GM06990 (cell line): ENCODE data around the gene PLEKHA1.

ENCODE experiments used
- DNase-seq: peaks from one replicate; pipeline ENCODE4 v3.0.0-alpha.2; 2011; ENCODE audit not compliant: insufficient read length; ENCODE audit errors: extremely low read depth
- H3K27me3 ChIP-seq: replicated peaks from 2 replicates; pipeline ENCODE4 v1.6.0; 2011; ENCODE audit warnings: low read length; ENCODE audit not compliant: control insufficient read depth, insufficient read depth
- H3K36me3 ChIP-seq: 2 replicates; pipeline ENCODE4 v1.5.1; 2011; ENCODE audit warnings: low read length; ENCODE audit not compliant: control insufficient read depth, insufficient read depth
- H3K4me3 ChIP-seq: replicated peaks from 2 replicates; pipeline ENCODE4 v1.5.1; 2011; ENCODE audit warnings: low read depth, mild to moderate bottlenecking, control low read depth, low read length
- CTCF ChIP-seq: IDR thresholded peaks from 2 replicates; pipeline ENCODE4 v1.5.1; 2011; ENCODE audit warnings: low read length, control low read depth, mild to moderate bottlenecking, inconsistent platforms; ENCODE audit not compliant: insufficient read depth, poor library complexity, severe bottlenecking

Gene PLEKHA1

GRCh38 chr10:122391875-122392274 lies 17.4 kb downstream of the PLEKHA1 start:
- no peak overlapping the region for H3K4me3 ChIP-seq
- TF ChIP-seq CTCF = no peak
- no peak for DNase-seq
- H3K27me3 ChIP-seq = no peaks in the 10 kb centered on the region
- H3K36me3 ChIP-seq = no peaks in the 10 kb centered on the region

GRCh38 chr10:122392835-122393234 lies 18.3 kb downstream of the PLEKHA1 start:
- no peak for DNase-seq
- TF ChIP-seq CTCF = no peak
- Histone ChIP-seq H3K4me3 (no peak overlapping the region), H3K27me3 (no peaks in the 10 kb centered on the region), H3K36me3 (no peaks in the 10 kb centered on the region)

GRCh38 chr10:122393288-122393687 lies 18.8 kb downstream of the PLEKHA1 start:
- H3K36me3 ChIP-seq = no peaks in the 10 kb centered on the region

GRCh38 chr10:122402548-122403131 lies 28.1 kb downstream of the PLEKHA1 start:
- no peak for TF ChIP-seq CTCF
- no peak for DNase-seq
- Histone ChIP-seq H3K4me3 (no peak overlapping the region), H3K36me3 (no peaks in the 10 kb centered on the region), H3K27me3 (no peaks in the 10 kb centered on the region)

More at GRCh38 chr10:122393288-122393687, 18.8 kb downstream of the PLEKHA1 start:
- DNase-seq = no peak
- Histone ChIP-seq H3K27me3 (no peaks in the 10 kb centered on the region), H3K4me3 (no peak overlapping the region)
- TF ChIP-seq CTCF = no peak

GRCh38 chr10:122404576-122404975 lies 30.1 kb downstream of the PLEKHA1 start:
- Histone ChIP-seq H3K27me3 (no peaks in the 10 kb centered on the region), H3K4me3 (no peak overlapping the region), H3K36me3 (no peaks in the 10 kb centered on the region)
- no peak for DNase-seq
- no peak for TF ChIP-seq CTCF
